DOHH2 (cell line): ENCODE measurements around the gene CSNK2B.

Experiments
- H3F3A ChIP-seq: fragments of 200-600 bp; sonication (generic), shearing (Covaris generic); 2 replicates; pipeline ENCODE4 v1.6.0; 2016; ENCODE audit warnings: antibody characterized with exemption, mild to moderate bottlenecking; ENCODE audit not compliant: control insufficient read depth, insufficient read depth
- H3K27ac ChIP-seq: fragments of 200-600 bp; sonication (generic); 2 replicates; pipeline ENCODE4 v1.5.1; 2014; ENCODE audit warnings: low read depth, mild to moderate bottlenecking, low read length, moderate library complexity
- H3K27me3 ChIP-seq: fragments of 200-600 bp; sonication (generic); 2 replicates; pipeline ENCODE4 v1.6.1; 2014; ENCODE audit warnings: mild to moderate bottlenecking, low read length, mixed read lengths; ENCODE audit not compliant: control insufficient read depth
- H3K36me3 ChIP-seq: fragments of 200-600 bp; sonication (generic); 2 replicates; pipeline ENCODE4 v1.6.1; 2014; ENCODE audit warnings: mild to moderate bottlenecking, low read length, moderate library complexity, mixed read lengths; ENCODE audit not compliant: control insufficient read depth
- H3K4me1 ChIP-seq: fragments of 200-600 bp; sonication (generic); 2 replicates; pipeline ENCODE4 v1.6.1; 2014; ENCODE audit warnings: mild to moderate bottlenecking, low read length, mixed read lengths; ENCODE audit not compliant: control insufficient read depth
- H3K4me2 ChIP-seq: fragments of 200-600 bp; sonication (generic); 2 replicates; pipeline ENCODE4 v1.6.0; 2014; ENCODE audit warnings: mild to moderate bottlenecking, low read length, moderate library complexity
- H3K4me3 ChIP-seq: fragments of 200-600 bp; sonication (generic); 2 replicates; pipeline ENCODE4 v1.5.1; 2014; ENCODE audit warnings: mild to moderate bottlenecking, low read length, mixed read lengths
- H3K79me2 ChIP-seq: fragments of 200-600 bp; sonication (generic); 2 replicates; pipeline ENCODE4 v1.6.1; 2014; ENCODE audit warnings: mild to moderate bottlenecking, low read length, mixed read lengths; ENCODE audit not compliant: control insufficient read depth
- H3K9me2 ChIP-seq: fragments of 200-600 bp; sonication (generic); replicated peaks from 2 replicates; pipeline ENCODE4 v1.6.1; 2014; ENCODE audit warnings: mild to moderate bottlenecking, low read length, mixed read lengths; ENCODE audit not compliant: control insufficient read depth
- H3K9me3 ChIP-seq: fragments of 200-600 bp; sonication (generic); 2 replicates; pipeline ENCODE4 v1.6.1; 2014; ENCODE audit warnings: antibody characterized with exemption, low read length, mixed read lengths; ENCODE audit not compliant: control insufficient read depth, insufficient read depth
- H4K20me1 ChIP-seq: fragments of 200-600 bp; sonication (generic); 2 replicates; pipeline ENCODE4 v1.6.0; 2014; ENCODE audit warnings: low read depth, mild to moderate bottlenecking, antibody characterized with exemption, low read length, moderate library complexity; ENCODE audit not compliant: control insufficient read depth, insufficient read depth
- EZH2phosphoT487 ChIP-seq: fragments of 200-600 bp; sonication (generic); IDR thresholded peaks from 2 replicates; pipeline ENCODE4 v1.6.1; 2017; ENCODE audit warnings: borderline replicate concordance, mild to moderate bottlenecking, antibody characterized with exemption, low read length, moderate library complexity, mixed read lengths
- TF ChIP-seq, protein P1 (sequence below): fragments of 200-600 bp; sonication (generic); IDR thresholded peaks from one replicate; pipeline ENCODE4 v1.5.1; 2014; ENCODE audit warnings: antibody characterized with exemption, mild to moderate bottlenecking, low read depth, low read length; ENCODE audit not compliant: poor library complexity, severe bottlenecking

The CSNK2B gene

DNA sequence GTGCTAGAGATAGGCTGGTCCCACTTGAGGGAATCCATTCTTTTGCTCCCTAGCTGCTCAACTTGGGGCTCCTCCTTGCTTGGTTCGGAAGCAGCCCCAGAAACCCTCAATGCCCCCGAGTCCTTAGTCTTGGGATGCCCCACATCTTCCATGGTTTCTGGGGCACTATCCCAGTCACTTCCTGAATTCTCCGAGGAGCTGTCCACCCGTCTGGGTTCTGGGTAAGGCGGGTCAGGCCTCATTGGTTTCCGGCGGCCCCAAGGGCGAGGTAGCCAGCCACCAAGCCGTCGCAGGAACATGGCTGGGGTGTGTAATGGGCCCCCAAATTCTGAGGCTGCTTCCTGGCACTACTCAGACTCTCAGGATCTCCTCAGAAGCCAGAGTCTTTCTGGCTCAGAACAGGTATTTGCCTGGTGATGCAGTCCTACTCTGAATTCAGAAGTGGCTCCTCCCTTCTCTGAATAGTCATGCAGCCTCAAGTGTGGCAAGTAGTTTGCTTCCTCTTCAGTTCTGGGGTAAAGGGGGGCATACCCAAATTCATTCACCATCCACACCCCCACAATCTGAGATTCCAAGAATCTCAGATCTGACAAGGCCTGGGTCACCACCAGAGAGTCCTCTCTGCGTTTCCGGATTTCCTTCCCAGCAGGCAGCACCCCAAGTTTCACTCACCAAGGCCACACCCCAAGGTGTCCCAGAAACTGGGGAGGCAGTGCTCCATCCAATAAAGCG, 6.1 kb upstream of the CSNK2B start:
- Histone ChIP-seq H3K79me2 (peaks cover 64% of the 10 kb centered on the region), H3K4me3 (peak overlapping the region; percentile 95), H3K36me3 (peaks cover 60% of the 10 kb centered on the region), H3K9me2 (no peaks in the 10 kb centered on the region), H4K20me1 (no peaks in the 10 kb centered on the region), H3K27me3 (no peaks in the 10 kb centered on the region), H3F3A (peaks cover 14% of the 10 kb centered on the region), H3K27ac (peak overlapping the region; percentile 57), H3K9me3 (no peaks in the 10 kb centered on the region), H3K4me2 (peak overlapping the region; percentile 92), H3K4me1 (peaks cover 57% of the 10 kb centered on the region)
- TF ChIP-seq, protein P1, sequence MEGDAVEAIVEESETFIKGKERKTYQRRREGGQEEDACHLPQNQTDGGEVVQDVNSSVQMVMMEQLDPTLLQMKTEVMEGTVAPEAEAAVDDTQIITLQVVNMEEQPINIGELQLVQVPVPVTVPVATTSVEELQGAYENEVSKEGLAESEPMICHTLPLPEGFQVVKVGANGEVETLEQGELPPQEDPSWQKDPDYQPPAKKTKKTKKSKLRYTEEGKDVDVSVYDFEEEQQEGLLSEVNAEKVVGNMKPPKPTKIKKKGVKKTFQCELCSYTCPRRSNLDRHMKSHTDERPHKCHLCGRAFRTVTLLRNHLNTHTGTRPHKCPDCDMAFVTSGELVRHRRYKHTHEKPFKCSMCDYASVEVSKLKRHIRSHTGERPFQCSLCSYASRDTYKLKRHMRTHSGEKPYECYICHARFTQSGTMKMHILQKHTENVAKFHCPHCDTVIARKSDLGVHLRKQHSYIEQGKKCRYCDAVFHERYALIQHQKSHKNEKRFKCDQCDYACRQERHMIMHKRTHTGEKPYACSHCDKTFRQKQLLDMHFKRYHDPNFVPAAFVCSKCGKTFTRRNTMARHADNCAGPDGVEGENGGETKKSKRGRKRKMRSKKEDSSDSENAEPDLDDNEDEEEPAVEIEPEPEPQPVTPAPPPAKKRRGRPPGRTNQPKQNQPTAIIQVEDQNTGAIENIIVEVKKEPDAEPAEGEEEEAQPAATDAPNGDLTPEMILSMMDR: no peak
- no peak for TF ChIP-seq EZH2phosphoT487

GRCh38 chr6:31660381-31661261, 5.3 kb upstream of the CSNK2B start, which contains the start of gene C6orf47:
Gene C6orf47 (minus strand): TSS chr6:31660778. CDS start chr6:31659947, 831 bp downstream.
- Histone ChIP-seq H3F3A (peaks cover 15% of the 10 kb centered on the region), H3K4me2 (peak within 1 kb of the TSS; percentile 92), H3K9me2 (no peaks in the 10 kb centered on the region), H3K27ac (peak within 1 kb of the TSS; percentile 57), H3K4me1 (peaks cover 57% of the 10 kb centered on the region), H3K9me3 (no peaks in the 10 kb centered on the region), H3K4me3 (peak within 1 kb of the TSS; percentile 95), H4K20me1 (no peaks in the 10 kb centered on the region), H3K27me3 (no peaks in the 10 kb centered on the region), H3K79me2 (peaks cover 64% of the 10 kb centered on the region), H3K36me3 (peaks cover 60% of the 10 kb centered on the region)
- TF ChIP-seq, protein P1: no peak
- TF ChIP-seq EZH2phosphoT487: no peak

DNA sequence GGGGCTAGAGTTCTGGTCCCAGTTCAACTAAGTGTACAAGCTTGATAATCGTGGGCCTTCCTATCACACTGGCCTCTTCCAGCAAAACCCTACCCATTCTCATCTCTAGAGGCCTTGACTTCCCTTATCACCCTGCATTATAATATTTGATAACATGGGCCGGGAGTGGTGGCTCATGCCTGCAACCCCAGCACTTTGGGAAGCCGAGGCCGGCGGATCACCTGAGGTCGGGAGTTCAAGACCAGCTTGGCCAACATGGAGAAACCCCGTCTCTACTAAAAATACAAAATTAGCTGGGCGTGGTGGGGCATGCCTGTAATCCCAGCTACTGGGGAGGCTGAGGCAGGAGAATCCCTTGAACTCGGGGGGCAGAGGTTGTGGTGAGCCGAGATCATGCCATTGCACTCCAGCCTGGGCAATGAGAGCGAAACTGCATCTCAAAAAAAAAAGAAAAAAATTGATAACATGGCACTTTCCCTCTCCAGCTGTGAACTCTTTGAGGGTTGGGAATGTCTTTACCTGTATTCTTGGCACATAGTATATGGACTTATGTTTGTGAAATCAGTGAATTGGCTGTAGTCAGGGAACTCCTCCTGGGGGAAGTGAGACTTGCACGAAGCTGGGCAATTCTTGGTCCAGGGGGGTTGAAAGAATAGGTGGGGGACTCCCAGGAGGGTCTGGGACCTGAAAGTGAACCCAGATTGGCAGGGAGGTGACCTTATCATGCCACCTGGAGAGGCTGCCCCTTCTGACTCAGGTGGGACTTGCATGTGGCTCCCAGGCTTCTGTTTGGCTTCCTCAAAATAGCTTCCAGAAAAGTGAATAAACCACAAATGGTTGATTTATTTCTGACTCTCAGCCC, 4.4 kb upstream of the CSNK2B start:
- Histone ChIP-seq H3K79me2 (peaks cover 71% of the 10 kb centered on the region), H3K27ac (peak overlapping the region; percentile 57), H3K4me1 (peaks cover 57% of the 10 kb centered on the region), H3F3A (peaks cover 15% of the 10 kb centered on the region), H3K9me3 (no peaks in the 10 kb centered on the region), H3K9me2 (no peaks in the 10 kb centered on the region), H4K20me1 (no peaks in the 10 kb centered on the region), H3K4me3 (peak overlapping the region; percentile 95), H3K4me2 (peak overlapping the region; percentile 92), H3K36me3 (peaks cover 60% of the 10 kb centered on the region), H3K27me3 (no peaks in the 10 kb centered on the region)
- TF ChIP-seq EZH2phosphoT487: no peak
- TF ChIP-seq, protein P1: peak; percentile 11
